Measurements from ENCODE around the gene GLTP. TPM values are rescaled to one million over a fixed set of nuclear protein-coding genes. Genes with fewer than 3 reads are reported as not detected.
"Not testable (repeated sequence)": the region's sequence is repeated elsewhere in the genome, so short reads cannot be mapped to it uniquely, and the experiment has no call there.

Gene GLTP
- total RNA-seq, 1 donor from 2014 or later, result 48.7 TPM

DNA sequence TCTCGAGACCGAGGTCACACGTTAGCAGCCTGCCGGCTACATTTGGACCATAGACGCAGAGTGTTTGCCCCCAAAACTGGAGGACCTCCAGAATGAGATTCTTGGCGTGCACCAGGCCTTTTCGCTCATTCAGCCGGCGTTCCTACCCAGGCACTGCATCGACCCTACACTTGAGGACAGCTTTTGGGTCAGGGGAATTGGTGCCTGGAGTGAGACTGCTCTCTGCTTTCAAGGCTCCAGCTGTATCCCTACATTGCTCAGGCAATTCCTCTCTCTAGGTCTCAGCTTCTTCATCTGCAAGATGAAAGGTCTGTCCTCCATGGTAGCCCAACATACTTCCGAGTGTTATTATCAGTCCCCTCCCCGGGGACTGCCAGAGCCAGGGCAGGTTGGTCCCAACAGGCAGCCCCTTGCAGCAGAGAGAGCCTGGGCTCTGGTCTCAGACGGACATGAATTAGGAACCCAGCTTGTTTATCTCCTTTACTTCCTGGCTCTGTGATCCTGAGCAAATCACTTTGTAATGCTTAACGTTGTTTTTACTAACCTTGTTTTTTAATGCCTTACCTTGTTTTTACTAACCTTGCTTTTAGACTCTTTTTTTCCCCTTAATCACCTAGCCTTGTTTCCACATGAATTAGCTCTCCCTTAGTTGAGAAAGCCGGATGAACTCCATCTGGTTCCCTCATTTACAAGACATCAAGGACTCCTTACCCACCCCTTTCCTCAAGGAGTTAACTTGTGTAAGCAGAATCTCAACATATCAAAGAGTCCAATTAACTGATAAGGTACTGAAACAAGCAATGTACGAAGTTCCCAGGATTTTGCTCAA is 20.6 kb upstream of the GLTP start:
- Mint-ChIP-seq H3K9me3 (no peaks in the 10 kb centered on the region), H3K27me3 (no peaks in the 10 kb centered on the region), H3K36me3 (peaks cover 4% of the 10 kb centered on the region), H3K4me3 (peak overlapping the region; percentile 93), H3K27ac (peak overlapping the region; percentile 89), H3K4me1 (ENCODE audit: unreplicated experiment) (peaks cover 17% of the 10 kb centered on the region)
- TF ChIP-seq, protein P1, sequence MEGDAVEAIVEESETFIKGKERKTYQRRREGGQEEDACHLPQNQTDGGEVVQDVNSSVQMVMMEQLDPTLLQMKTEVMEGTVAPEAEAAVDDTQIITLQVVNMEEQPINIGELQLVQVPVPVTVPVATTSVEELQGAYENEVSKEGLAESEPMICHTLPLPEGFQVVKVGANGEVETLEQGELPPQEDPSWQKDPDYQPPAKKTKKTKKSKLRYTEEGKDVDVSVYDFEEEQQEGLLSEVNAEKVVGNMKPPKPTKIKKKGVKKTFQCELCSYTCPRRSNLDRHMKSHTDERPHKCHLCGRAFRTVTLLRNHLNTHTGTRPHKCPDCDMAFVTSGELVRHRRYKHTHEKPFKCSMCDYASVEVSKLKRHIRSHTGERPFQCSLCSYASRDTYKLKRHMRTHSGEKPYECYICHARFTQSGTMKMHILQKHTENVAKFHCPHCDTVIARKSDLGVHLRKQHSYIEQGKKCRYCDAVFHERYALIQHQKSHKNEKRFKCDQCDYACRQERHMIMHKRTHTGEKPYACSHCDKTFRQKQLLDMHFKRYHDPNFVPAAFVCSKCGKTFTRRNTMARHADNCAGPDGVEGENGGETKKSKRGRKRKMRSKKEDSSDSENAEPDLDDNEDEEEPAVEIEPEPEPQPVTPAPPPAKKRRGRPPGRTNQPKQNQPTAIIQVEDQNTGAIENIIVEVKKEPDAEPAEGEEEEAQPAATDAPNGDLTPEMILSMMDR (conservative IDR thresholded peaks at IDR 0.05), result no peak
- no peak for DNase-seq (ENCODE audit: extremely low spot score, unreplicated experiment)

DNA sequence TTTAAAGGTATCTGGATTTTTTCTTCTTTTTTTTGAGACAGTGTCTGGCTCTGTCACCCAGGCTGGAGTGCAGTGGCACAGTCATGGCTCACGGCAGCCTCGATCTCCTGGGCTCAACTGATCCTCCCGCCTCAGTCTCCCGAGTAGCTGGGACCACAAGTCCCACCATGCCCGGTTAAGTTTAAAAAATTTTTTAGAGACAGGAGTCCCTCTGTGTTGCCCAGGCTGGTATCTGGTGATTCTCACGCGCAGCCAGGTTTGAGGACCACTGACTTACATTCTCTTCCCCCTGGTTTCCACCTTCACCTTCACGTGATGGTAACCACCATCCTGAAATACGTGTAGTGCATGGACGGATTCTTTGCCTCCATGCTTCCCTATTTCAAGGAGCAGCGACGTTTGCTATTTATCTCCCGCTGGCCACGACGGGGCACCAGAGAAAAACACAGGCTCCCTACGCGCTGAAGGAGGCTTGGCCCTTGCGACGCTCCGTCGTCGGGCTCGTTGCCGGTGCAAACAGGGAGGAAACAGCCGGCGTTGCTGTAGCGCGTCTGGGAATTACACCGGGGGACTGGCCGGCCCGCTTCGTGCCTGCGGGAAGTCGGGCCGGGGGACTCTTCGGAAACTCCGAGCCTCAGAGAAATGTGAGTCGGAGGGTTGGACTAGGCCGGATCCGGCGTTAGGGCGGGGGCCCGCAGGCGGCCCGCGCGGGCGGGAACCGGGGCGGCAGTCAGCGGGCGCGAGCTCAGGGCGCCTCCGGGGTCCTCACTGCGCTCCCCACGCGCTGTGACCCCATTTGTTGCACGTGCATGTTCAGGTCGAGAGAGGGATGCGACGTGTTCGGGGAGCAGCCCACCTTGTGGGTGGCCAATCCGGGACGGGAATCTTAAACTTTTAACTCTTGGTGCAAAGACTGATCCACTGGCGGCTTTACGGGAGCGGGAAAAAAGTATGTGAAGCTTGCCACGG is 19.7 kb upstream of the GLTP start, which contains the start of gene TCHP:
Gene TCHP (plus strand): TSS at position 492 of the 969 bp plus-strand sequence. CDS start 2,753 bp downstream, outside the sequence.
- TF ChIP-seq, protein P1 (conservative IDR thresholded peaks at IDR 0.05), result peak; percentile 24
- Mint-ChIP-seq H3K27me3 (no peaks in the 10 kb centered on the region), H3K4me3 (peak within 1 kb of the TSS; percentile 93), H3K36me3 (peaks cover 4% of the 10 kb centered on the region), H3K9me3 (no peaks in the 10 kb centered on the region), H3K4me1 (ENCODE audit: unreplicated experiment) (peaks cover 17% of the 10 kb centered on the region), H3K27ac (peak within 1 kb of the TSS; percentile 89)
- peak; percentile 80 for DNase-seq (ENCODE audit: extremely low spot score, unreplicated experiment)

DNA sequence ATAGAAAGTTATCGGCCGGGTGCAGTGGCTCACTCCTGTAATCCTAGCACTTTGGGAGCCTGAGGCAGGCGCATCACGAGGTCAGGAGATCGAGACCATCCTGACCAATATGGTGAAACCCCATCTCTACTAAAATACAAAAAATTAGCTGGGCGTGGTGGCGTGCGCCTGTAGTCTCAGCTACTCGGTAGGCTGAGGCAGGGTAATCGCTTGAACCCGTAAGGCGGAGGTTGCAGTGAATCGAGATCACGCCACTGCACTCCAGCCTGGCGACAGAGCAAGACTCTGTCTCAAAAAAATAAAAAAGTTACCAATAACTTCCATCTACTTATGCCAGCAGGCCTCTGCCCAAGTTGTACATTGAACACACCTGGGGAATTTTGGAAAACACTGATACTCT is 19.0 kb upstream of the GLTP start:
- not testable (repeated sequence) for H3K36me3 Mint-ChIP-seq; H3K27me3 Mint-ChIP-seq; H3K27ac Mint-ChIP-seq; DNase-seq (ENCODE audit: extremely low spot score, unreplicated experiment); H3K9me3 Mint-ChIP-seq
- Mint-ChIP-seq H3K4me1 (ENCODE audit: unreplicated experiment) (peaks cover 17% of the 10 kb centered on the region), H3K4me3 (peak overlapping the region; percentile 46)

DNA sequence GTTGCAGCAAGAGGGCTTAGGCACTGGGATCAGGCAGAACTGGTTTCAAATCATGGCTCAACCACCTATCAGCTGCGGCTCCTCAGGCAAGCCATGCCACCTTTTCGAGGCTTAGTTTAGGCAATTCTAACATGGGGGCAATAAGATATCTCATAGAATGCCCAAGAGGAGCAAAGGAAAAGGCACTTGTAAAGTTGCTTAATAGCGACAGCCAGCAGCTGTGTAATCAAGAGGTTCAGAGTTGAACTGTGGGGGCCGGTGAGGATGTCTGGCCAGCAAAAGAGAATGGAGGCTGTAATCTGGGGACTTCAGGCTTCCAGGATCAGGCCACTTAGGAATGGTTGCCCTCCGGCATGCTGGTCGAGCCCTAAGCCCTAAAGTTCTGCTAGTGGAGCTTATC is 16.7 kb upstream of the GLTP start:
- H3K4me1 Mint-ChIP-seq (ENCODE audit: unreplicated experiment), result peaks cover 17% of the 10 kb centered on the region
- no peaks in the 10 kb centered on the region for H3K9me3 Mint-ChIP-seq
- H3K4me3 Mint-ChIP-seq, result no peak overlapping the region
- no peak overlapping the region for H3K27ac Mint-ChIP-seq
- H3K36me3 Mint-ChIP-seq, result no peaks in the 10 kb centered on the region
- TF ChIP-seq, protein P1 (conservative IDR thresholded peaks at IDR 0.05), result no peak
- peaks cover 7% of the 10 kb centered on the region for H3K27me3 Mint-ChIP-seq
- no peak for DNase-seq (ENCODE audit: extremely low spot score, unreplicated experiment)

DNA sequence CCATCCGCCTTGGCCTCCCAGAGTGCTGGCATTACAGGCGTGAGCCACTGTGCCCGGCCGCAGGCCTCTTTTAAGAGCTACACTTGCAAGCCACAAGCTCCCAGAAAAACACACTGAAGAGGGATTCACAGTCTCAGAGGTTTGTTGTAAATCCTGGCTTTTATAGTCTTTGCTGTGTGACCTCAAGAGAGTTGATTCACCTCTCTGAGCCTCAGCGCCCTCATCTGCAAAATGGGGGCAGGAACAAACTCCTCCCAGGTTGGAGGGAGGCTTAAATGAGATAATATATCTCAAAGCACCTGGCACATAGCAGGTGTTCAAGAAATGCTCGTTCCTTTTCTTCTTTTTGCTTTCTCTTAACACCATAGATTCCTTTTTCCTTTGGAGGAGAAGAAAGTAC is 15.8 kb upstream of the GLTP start:
- DNase-seq (ENCODE audit: extremely low spot score, unreplicated experiment), result no peak
- peaks cover 9% of the 10 kb centered on the region for H3K4me1 Mint-ChIP-seq (ENCODE audit: unreplicated experiment)
- TF ChIP-seq, protein P1 (conservative IDR thresholded peaks at IDR 0.05), result no peak
- H3K36me3 Mint-ChIP-seq, result no peaks in the 10 kb centered on the region
- H3K4me3 Mint-ChIP-seq, result no peak overlapping the region
- H3K27me3 Mint-ChIP-seq, result peaks cover 8% of the 10 kb centered on the region
- no peak overlapping the region for H3K27ac Mint-ChIP-seq
- no peaks in the 10 kb centered on the region for H3K9me3 Mint-ChIP-seq
